HK-2 (cell line): ENCODE results near the gene CHN1.

ENCODE experiments used
- DNase-seq: peaks from one replicate; pipeline ENCODE4 v3.0.0-alpha.2; 2018; ENCODE audit not compliant: unreplicated experiment

CHN1 gene

DNA sequence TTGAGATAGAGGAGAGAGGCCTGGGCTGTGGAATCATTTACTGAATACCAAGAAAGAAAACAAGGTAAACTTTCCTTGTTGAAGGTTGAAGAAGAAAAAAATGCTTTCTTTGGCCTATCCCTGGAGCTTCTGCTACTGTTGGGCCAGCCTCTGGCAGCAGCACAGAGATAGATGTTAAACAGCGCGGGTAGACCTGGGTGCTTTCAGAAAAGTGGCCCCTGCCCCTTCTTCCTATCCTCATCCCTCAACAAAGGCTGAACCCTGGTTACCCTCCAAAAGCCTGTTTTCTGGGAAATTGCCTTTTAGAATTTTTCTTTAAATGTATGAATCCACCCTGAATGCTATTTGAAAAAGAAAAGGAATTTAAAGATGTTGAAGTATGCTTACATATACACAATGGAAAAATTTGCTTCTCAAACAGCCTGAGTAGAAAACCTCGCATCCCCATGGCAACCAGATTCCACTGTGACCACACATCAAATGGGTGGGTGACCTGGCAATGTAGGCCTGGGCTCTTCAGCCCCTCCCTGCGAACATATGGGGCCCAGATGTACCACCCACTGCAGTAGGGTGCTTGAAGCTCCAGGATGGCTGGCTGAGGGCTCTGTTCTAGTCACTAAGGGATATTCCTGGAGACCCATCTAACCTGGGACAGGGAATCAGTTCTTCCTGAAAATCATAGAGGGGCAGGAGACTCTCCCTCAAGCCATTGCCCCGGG is 217.5 kb downstream of the CHN1 start:
- DNase-seq, result peak; percentile 37

- DNase-seq, result no peak
These were observed 219.0 kb downstream of the CHN1 start for GRCh38 chr2:174786066-174786725.

DNA sequence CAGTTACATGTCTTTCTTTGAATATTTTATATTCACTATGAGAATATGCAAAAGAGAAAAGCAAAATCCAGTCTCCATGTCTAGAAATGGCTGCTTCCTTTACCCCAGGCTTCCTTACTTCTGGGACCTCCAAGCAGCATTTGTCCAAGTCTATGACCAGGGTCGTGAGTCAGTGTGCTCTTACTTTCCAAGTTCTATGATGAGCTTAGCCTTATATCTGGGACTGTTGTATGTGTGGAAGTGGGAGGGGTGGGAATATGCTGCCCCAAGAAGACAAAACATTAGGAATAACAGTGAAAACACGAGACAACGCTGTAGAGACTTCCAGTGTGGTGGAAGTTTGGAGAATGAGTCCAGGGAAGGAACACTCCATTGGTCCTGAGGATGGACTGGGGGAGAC is 219.7 kb downstream of the CHN1 start:
- DNase-seq, result no peak

DNA sequence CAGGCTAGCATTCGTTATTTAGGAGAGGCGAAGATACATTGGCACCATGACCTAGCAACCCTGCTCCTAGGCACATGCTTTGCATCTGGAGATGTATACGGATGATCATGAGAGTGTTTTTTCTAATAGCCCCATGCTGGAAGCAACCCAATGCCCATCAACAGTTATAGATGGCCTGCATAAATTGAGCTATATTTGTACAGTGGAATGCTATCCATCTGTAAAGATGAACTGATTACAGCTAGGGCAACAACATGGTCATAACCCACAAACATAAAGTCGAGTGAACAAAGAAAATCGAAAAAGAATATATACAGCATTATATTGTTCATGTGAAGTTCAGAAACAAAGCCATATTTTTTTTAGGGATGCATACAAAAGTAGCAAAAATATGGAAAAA is 220.3 kb downstream of the CHN1 start:
- DNase-seq, result no peak

DNA sequence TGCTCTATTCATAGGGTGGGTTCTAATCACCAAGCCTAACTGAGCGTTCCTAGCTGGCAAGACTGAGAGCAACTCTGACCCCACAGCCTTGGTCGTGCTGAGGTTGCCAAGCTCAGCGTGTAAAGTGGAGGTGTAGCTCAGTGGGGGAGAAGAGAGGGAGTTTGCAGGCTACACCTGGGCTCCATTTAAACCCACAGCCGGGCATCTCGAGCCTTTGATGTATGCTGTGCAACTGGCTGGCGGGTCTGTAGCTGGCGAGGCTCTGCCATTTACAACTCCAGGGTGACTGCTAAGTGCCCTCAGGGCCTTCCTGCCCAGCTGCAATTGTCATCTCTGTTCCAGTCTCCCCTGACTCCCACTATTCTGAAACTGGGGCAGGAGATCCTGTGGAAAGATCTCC is 220.9 kb downstream of the CHN1 start:
- DNase-seq, result no peak

GRCh38 chr2:174781996-174782395 is 223.2 kb downstream of the CHN1 start:
- DNase-seq, result no peak

- no peak for DNase-seq
These were observed 223.9 kb downstream of the CHN1 start for GRCh38 chr2:174781298-174781697.

- no peak for DNase-seq
These were observed 224.3 kb downstream of the CHN1 start for GRCh38 chr2:174780856-174781255.

GRCh38 chr2:174780191-174780840 is 224.9 kb downstream of the CHN1 start:
- no peak for DNase-seq

- no peak for DNase-seq
These were observed 225.7 kb downstream of the CHN1 start for GRCh38 chr2:174779361-174779928.

GRCh38 chr2:174778085-174778981 is 226.8 kb downstream of the CHN1 start:
- peak; percentile 72 for DNase-seq

DNA sequence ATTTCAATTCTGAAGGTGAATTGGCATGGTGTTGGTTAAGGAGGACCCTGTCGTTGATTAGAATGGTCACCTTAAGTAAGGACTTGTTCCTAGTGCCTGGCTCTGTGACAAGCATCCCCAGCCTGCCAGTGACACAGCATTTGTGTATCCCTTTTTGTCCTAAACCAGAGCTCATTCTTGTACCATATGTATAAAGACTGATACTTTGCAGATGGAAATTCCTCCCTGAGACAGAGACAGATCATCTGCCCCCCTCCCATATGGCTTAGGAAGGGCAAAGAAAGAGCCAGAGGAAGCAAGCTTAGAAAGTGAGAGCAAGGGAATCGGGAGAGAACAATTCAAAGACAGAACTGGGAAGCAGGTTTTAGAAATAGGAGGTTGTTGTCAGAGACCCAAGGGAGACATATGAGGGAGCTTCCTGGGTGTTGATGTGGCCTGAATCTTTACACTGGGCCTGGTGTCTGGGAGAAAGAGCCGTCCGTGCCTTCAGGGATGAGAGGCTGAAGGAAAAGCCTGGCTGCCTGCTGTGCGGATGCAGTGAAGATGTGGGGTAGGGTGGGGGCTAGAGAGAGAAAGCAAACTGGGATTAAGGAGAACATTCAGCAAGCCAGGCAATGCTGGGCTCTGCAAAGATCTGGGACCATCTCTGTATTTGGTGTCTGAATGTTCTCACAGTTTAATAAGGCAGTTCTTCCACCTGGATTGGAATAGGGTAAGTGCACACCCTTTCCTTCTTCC is 227.7 kb downstream of the CHN1 start:
- no peak for DNase-seq

DNA sequence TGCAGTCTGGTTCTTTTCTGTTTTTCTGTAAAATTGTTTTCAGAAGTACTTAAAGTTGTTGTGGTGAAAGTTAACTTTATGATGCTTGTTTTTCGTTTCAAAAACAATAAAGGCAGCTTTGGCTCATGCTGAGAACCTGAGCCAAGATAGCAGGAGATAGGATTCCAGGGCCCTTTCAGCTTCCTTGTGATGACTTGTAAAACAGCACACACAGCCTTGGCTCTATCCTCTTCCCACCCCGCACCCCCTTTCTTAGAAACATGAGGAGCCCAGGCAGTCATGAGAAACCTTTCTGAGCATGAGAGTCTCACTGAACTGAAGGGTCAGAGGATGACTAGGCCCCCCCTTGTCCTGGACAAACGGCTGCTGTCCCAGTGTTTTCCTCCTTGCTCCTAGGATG is 228.5 kb downstream of the CHN1 start:
- no peak for DNase-seq

GRCh38 chr2:174776223-174776622 is 229.0 kb downstream of the CHN1 start:
- DNase-seq, result no peak

DNA sequence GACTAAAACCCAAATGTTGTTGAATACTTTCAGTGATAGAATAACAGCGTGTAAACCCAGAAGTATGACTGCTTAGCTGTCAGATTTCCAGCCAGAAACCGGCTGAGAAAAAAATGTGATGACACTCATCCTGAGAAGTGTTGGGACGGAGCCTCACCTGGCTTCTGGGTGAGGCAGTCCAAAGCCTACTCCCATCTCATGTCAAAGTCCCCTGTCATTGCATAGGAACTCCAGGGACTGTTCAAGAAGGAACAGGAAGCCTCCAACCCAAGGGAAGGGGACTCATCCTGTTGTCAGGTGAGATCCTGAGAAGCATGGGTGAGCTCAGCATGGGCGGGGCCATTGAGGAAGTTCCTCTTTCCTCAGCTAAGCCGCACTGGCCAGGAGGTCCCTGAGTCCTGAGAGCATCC is 229.6 kb downstream of the CHN1 start:
- DNase-seq, result no peak

DNA sequence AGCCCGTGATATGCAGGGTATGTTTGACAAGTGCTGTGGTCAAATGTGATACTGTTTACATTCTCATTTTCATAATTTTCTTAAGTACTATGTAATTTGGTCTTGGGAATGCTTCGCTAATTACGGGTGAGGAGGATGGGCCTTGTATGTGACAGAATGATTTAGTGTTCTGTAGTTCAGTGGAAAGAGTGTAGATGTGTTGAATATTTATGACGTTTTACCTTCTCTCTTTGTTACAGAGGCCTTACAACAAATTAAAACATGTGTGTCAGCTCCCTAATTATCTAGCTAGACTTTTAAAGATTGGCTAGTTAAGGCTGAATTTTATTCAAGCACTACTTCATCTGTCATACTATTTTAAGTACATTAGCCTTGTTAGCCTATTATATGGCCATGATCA is 230.3 kb downstream of the CHN1 start:
- DNase-seq, result no peak

DNA sequence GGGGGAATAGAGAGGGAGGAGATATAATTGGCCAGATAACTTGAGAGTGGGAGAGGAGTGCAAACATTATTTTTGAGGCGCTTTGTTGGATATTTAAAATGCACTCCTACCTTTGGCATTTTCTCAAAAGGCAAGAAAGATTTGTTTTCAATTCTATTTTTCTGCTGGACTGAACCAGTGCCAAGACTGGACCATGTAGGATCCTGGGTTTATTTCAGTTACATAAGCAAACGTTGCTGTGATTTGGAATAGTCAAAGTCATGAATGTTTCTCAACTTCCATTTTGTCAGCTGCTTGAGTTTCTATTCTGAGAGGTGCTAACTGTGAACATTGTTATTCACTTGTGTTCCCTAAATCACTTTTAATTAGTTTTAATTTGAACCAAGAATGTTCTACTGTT is 232.0 kb downstream of the CHN1 start:
- DNase-seq, result no peak

DNA sequence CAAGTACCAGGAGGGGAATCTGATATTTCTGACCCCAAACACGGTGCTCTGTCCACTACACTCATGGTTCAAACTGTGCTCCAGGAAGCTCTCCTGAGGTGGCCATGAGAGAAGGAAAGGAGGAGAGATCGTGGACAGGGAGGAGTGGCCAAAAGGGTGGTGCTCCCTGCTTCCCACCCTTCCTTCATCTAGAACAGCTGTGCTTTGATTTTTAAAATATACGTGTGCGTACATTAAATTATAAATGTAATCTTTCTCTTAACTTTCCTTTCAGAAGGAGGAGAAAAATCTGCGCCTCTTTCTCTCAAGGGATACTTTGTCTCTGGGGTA is 232.7 kb downstream of the CHN1 start:
- DNase-seq, result no peak

GRCh38 chr2:174771631-174772471 is 233.3 kb downstream of the CHN1 start:
- peak; percentile 71 for DNase-seq

GRCh38 chr2:174771136-174771535 is 234.0 kb downstream of the CHN1 start:
- DNase-seq, result no peak
